PFSK-1 (cell line): ENCODE measurements around the gene TTYH3.

Source experiments
- FOXP2 ChIP-seq: optimal IDR thresholded peaks from 2 replicates; pipeline ENCODE3; 2011; ENCODE audit warnings: borderline replicate concordance, control low read depth, inconsistent platforms; ENCODE audit not compliant: insufficient read depth; ENCODE audit errors: extremely low read length, extremely low read depth
- POLR2AphosphoS5 ChIP-seq: IDR thresholded peaks from 2 replicates; pipeline ENCODE4 v1.6.1; 2012; ENCODE audit warnings: low read depth, mild to moderate bottlenecking, control low read depth, low read length, moderate library complexity
- SIN3A ChIP-seq: IDR thresholded peaks from 2 replicates; pipeline ENCODE4 v1.6.1; 2012; ENCODE audit warnings: mild to moderate bottlenecking, low read length, moderate library complexity, borderline replicate concordance; ENCODE audit not compliant: insufficient read depth
- TAF1 ChIP-seq: IDR thresholded peaks from 2 replicates; pipeline ENCODE4 v1.6.1; 2012; ENCODE audit warnings: low read length, control low read depth, borderline replicate concordance; ENCODE audit not compliant: insufficient read depth
- TF ChIP-seq, protein P1 (sequence below), 2 experiments: IDR thresholded peaks; 2 replicates each; pipeline versions ENCODE4 v1.6.1 to v1.8.0; 2011 to 2012; ENCODE audit warnings: low read depth in 2 of 2, low read length in 2 of 2, control low read depth in 1 of 2, inconsistent platforms in 1 of 2, mild to moderate bottlenecking in 1 of 2, moderate library complexity in 1 of 2; ENCODE audit not compliant: insufficient read depth in 1 of 2

GRCh38 chr7:2649139-2649838 lies 17.5 kb downstream of the TTYH3 start:
- TF ChIP-seq, protein P1, sequence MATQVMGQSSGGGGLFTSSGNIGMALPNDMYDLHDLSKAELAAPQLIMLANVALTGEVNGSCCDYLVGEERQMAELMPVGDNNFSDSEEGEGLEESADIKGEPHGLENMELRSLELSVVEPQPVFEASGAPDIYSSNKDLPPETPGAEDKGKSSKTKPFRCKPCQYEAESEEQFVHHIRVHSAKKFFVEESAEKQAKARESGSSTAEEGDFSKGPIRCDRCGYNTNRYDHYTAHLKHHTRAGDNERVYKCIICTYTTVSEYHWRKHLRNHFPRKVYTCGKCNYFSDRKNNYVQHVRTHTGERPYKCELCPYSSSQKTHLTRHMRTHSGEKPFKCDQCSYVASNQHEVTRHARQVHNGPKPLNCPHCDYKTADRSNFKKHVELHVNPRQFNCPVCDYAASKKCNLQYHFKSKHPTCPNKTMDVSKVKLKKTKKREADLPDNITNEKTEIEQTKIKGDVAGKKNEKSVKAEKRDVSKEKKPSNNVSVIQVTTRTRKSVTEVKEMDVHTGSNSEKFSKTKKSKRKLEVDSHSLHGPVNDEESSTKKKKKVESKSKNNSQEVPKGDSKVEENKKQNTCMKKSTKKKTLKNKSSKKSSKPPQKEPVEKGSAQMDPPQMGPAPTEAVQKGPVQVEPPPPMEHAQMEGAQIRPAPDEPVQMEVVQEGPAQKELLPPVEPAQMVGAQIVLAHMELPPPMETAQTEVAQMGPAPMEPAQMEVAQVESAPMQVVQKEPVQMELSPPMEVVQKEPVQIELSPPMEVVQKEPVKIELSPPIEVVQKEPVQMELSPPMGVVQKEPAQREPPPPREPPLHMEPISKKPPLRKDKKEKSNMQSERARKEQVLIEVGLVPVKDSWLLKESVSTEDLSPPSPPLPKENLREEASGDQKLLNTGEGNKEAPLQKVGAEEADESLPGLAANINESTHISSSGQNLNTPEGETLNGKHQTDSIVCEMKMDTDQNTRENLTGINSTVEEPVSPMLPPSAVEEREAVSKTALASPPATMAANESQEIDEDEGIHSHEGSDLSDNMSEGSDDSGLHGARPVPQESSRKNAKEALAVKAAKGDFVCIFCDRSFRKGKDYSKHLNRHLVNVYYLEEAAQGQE (IDR thresholded peaks at IDR 0.05; ENCODE audit: insufficient read depth in 1 of 2, low read depth in 2 of 2, low read length in 2 of 2), result no peak
- TF ChIP-seq TAF1 (no peak), POLR2AphosphoS5 (no peak), FOXP2 (no peak), SIN3A (no peak)
